IPS-NIHi7 (cell line): ENCODE data around the gene SUCNR1.
"Not testable (repeated sequence)": the region's sequence is repeated elsewhere in the genome, so short reads cannot be mapped to it uniquely, and the experiment has no call there.

ENCODE experiments used
- DNase-seq: peaks from one replicate; pipeline ENCODE4 v3.0.0; 2012; ENCODE audit warnings: mixed read lengths; ENCODE audit errors: extremely low spot score

SUCNR1 gene

DNA sequence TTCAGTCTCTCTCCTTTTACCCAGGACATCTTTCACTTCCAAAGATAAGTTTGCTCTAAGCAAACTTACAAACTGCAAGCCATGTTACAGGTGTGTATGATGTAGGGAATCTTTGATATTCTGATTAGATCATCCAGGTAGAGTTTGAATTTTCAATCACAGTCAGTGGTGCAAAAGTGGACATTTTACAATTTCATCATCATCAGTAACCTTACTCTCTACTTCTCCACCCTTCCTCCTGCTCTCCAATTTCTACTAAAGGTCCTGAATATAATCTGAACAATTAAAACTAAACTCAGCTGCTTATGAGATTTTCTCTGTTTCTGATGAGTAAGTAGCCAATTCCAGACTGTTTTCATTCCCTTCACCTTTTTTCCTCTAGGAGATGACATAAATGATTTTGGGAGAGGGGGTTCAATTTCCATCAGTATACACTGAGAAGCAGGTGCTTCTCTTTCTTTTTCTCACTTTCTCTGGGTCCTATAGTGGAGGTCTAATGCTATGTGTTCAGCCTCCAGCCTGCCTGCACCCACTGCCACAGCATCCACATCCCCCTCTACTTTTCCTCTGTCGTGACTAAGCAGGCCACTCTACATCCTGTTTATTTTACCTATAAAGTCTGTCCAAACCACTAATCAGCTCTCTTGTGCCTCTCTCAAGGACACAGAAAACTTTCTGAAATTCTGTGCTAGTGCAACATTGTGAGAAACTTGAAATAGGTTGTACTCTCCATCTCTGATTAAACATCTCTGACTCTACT lies 27.6 kb downstream of the SUCNR1 start:
- no peak for DNase-seq

DNA sequence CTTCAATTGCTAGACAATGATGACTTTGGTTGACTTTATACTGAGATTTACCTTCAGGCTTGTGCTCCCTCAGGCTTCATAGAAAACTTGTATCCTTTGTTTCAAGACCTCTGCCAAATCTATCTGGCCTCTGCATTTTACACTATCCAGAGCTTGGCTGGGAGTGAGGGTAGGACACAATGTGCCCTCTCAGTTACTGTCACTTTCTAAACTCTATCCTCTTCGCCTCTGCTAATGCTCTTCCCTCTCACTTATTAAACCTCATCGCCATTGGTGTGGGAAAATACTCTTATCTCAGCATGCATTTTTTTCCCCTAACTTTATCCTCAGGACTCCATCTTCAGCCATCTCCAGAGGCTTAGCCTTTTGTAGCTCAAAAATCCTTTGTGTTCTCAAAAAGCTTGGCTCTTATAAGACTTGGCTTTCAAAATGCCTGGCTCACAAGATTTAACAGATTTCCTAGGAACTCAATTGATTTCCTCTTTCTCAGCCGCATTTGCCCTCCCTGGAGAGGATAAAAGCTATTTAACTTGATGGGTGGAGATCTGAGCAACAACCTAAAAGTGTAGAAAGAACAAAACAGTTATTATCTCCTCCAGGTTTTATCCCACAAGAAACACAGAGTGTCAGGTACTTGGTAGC lies 28.3 kb downstream of the SUCNR1 start:
- no peak for DNase-seq

DNA sequence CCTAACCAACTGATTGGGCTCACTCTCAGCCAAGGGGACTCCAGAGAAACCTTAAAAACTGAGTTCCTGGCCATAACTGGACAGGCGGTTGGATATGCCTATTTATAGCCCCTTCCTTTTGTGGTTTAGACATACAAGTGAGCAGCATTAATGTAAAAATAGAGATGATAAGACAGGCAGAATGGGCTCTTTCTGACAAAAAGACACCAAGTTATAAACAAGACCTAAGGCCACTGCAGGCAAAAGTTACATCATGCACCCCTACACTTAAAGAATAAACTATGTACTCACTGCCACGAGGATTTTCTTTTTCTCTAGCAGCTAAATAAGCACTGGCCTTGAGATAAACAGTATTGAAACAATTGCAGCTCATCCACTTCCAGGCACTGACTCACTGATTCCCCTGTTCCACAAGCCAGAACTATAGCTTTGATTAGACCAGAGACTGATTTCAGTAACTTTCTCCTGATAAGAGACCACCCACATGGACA lies 30.1 kb downstream of the SUCNR1 start:
- DNase-seq = no peak

DNA sequence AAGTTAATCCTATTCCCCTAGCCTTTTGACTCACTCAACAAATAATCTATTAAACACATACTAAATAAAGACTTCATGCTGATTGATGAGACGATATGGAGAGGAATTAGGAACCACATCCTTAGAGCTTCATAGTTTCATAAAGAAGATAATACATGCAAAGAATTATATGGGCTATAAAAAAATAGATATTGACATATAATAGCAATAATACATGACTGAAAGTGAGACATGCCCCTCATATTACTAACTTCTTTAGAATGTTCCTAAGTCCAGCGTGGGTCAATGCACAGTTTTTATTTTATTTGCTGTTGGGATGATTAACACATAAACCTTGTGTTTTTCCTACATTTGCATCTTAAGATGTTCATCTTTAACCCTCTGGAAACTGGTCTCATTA lies 32.2 kb downstream of the SUCNR1 start:
- DNase-seq = no peak

DNA sequence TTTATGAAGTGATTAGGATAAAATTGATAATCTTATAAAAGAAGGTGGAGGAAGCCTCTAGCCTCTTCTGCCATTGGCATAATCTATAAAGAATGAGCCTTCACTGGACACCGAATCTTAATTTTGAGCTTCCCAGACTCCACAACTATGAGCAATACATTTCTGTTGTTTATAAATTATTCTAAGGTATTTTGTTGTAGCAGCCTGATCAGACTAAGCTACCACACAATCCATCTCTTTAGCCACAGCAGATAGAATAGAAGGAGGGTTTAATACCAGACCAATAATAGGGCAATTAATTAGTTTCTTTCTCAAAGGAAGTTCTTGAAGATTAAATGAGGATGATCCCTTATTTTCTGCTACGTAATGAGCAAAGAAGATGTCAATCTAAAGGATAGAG lies 33.3 kb downstream of the SUCNR1 start:
- DNase-seq = no peak

DNA sequence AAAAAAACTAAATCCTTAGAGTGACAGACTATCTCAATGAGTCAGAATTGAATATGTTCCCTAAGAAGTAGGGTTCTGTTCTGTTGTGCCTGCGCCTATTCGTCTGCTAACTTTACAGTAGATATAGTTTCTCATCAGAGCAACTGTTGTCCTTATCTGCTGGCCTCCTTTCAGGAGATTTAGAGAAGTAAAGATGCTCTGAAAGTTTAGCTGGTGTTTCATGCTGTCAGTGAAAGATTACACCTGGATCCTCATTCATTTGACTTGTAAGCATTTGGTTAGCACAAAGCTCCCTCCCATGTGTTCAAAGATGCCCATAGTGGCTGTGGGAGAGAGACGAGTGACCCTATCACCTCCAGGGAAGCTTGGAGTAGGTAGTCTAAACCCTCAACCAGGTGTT lies 35.0 kb downstream of the SUCNR1 start:
- no peak for DNase-seq

DNA sequence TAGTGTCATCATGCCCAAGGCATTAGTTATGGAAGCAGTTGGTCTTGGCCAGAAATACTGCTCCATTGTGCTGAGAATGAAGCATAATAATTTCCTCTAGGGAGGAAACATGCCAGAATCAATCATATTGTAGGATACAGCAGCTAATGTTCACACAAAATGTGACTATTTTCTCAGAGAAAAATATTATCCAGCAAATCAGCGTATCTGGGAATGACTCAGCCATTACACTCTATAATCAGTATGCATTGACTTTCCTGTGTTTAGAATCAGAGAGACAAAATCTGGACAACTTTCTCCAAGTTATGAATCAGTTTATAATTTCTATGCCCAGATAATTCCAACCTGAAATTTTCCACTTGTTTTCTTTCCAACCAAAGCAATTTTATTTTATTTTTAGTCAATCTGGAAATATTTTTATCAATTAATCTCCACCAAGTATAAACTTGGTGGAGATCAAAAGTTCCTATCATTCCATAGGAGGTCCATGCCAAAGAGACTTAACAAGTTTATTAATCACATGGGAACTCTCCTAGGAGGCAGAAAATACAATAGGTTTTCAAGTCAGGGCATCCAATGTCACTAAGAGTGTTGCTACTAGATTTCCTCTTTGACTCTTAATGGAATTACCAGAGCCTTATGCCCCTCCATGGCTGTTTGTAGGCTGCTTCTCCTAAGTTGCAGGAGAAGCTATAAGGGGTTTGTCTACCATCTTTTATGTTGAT lies 36.4 kb downstream of the SUCNR1 start:
- DNase-seq = no peak

DNA sequence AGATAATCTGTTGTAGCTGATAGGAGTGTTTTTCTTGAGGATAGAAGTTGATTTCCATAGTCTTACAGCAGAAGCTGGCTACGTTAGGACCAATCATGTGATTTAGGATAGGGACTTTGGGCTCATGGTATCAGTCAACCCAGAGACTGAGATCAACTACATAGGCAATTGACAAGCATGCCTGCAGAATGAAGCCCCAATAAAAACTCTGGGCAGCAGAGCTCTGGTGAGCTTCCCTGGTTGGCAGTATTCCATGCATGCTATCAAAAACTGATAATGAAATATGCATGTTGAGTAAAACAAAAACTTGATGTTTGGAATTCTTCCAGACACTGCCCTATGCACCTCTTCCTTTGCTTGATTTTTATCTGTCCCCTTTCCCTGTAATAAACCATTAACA lies 38.0 kb downstream of the SUCNR1 start:
- no peak for DNase-seq

DNA sequence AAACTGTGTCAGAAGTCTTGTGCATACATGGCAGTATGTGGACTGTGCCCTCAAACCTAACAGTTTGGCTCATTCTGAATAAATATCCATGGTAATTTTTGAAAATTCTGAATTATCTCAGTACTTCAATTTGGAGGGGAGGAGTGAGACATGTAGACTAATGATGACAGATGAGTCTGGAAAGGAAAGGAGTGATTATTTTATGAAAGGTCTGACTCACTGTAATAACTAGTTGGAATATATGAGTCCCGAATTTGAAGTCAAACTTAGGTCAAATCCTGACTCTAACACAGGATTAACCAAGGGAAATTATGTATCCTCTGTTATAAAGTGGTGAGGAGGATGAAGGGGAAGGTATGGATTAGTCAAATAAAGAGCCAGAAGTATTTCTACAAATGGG lies 38.6 kb downstream of the SUCNR1 start:
- no peak for DNase-seq

DNA sequence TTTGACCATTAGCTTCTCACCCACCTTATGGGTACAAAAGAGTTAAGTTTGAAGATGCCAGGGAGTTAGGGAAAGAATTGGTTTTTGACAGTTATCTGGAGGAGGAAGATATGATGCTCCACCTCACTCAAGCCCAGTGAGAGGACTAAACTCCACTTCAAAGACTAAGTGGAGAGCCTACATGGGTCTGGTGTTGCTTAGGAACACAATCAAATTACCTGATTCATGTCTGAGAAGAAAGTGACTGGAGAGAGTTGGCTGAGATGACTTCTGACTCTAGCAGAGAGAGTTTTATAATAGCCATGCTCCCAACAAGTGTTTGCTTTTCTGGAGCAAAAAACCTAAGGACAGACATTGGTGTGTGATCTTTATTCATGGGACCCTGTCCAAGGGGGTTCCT lies 43.3 kb downstream of the SUCNR1 start:
- no peak for DNase-seq

DNA sequence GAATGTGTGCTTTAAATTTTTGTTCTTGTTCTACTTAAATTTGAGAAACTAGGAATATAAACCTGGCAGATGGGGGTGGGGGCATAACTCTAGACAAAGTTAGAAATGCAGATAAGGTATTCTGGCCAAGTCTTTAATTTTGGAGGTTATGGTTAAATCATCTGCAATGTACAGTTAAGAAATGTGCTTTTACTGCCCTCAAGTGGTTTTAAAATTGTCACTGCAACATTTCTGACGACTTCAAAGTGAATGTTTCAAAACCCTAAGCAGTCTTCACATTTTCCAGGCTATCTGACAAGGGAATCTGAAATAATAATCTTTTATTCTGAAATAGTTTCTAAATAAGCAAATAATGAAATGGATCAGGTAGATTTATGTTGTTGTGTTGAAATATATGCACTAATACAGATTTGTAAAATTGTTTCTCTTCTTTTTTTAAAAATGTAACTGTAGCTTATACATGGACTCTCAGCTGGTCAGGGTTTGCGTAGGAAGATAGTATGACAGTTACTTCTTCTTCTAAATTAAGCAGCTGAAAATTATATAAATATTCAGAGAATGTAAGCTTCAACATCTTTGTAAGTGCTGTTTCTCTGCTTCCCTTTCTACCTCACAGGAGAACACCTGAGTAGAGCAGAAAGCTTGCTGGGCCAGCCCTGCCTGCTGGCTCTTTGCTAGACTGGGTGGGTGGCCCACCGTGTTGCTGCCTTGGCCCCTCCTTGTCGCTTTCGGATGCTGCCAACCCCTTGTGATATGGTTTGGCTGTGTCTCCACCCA lies 45.0 kb downstream of the SUCNR1 start:
- peak; percentile 30 for DNase-seq

DNA sequence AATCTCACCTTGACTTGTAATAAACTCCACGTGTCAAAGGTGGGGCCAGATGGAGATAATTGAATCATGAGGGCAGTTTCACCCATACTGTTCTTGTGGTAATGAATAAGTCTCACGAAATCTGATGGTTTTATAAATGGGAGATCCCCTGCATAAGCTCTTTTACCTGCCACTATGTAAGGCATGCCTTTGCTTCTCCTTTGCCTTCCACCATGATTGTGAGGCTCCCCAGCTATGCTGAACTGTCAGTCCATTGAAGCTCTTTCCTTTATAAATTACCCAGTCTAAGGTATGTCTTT lies 45.5 kb downstream of the SUCNR1 start:
- no peak for DNase-seq

DNA sequence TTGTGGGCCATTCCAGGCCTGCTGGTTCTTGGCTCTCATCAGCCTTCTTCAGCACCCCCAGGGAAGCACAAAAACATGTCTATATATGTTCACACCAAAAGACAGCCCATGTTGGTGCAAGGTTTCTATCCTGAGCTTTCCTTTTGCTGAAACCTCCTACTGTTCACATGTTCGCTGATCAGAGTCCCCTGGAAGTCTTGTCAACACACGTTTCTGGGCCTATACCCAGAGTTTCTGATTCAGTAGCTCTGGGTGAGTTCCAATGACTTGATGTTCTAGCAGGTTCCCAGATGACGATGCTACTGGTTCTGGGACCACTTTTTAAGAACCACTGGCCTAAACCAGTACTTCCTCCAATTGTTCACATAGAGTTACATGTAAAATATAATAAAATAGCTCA lies 46.0 kb downstream of the SUCNR1 start:
- DNase-seq = no peak

DNA sequence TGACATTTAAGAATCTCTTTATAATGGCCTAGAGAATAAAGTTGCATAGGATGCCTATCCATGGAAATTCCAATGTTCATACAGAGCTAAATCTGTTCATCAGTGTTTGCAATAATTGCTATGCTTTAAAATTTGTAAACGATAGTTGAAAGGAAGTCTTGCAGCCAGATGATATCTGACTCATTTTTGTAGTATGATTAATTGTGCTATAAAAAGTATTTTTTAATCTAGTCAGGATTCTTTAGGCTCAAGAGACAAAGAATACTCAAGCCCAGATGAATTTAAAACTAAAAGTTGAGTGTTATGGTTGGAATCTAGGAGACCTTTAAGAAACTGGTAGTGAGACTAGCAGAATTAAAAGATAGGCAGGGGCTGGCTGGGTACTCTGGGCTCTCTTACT lies 50.5 kb downstream of the SUCNR1 start:
- DNase-seq = no peak

DNA sequence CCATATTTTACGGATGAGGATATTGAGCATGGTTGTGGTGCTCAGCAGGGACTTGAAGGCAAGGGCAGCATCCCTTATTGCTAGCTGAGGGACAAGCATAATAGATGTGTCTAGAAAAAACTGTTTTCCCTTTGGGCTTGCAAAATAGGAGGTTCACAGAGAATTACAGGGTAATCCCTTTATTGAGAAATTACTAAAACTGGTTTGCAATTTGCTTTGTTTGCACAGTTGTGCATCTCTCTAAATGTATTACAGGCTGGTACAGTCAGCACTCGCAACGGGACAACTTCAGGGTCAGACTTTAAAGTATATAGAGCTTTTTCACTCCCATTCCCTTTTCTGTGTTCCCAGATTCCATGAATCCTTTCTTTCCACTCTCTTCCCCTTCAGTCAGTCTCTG lies 51.3 kb downstream of the SUCNR1 start:
- no peak for DNase-seq

DNA sequence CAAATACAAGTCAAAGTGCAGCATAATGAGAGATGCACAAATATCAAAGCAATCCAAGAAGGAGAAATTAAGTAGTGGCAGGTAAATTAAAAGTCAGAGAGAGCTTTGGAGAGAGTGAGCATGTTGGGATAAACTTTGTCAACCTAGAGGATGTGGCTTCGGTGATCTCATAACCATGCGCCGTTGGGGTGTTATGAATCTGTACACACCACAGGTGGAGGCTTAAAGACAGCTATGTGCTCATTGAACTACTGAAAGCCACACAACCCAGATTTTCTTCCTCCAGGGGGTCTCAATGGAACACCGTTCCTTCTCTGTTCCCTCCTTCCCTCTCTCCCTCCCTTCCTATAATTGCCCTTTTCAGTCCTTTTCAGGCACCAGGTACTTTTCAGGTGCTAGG lies 52.0 kb downstream of the SUCNR1 start:
- DNase-seq = no peak

DNA sequence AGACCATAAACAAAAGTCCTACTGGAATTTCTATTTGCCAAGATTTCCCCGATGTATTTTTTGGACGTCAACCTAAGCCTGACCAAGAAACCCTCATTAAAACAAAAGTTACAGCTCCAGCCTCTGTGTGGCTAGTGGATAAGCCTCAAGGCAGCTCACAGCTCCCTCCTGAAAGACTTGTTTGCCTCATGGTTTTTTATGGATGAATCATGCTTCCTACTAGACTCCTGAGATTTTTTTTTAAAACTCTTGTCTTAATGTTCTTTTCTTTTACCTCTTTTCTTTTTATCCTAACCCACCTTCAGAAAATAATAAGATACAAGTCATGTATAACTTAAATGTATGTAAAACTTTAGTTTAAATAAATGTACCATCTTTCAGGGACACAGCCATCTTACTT lies 52.4 kb downstream of the SUCNR1 start:
- DNase-seq = no peak

DNA sequence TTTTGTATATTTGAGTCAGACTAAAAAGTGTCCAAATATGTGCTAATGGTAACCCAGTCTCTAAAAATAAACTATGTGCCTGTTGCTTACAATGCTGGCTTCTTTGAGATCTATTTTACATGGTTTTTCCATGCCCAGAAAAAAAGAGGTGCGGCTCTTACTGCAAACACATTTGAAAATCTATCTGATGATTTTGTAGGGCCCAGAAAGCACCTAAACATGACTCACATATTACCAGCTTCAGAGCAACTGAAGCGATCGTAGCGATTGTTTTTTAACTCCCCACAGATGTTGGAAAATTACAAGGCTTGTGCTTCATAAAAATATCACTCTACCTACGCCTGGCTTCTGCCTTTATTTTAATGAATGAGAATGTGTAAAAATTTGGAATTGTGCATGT lies 53.5 kb downstream of the SUCNR1 start:
- DNase-seq = no peak

DNA sequence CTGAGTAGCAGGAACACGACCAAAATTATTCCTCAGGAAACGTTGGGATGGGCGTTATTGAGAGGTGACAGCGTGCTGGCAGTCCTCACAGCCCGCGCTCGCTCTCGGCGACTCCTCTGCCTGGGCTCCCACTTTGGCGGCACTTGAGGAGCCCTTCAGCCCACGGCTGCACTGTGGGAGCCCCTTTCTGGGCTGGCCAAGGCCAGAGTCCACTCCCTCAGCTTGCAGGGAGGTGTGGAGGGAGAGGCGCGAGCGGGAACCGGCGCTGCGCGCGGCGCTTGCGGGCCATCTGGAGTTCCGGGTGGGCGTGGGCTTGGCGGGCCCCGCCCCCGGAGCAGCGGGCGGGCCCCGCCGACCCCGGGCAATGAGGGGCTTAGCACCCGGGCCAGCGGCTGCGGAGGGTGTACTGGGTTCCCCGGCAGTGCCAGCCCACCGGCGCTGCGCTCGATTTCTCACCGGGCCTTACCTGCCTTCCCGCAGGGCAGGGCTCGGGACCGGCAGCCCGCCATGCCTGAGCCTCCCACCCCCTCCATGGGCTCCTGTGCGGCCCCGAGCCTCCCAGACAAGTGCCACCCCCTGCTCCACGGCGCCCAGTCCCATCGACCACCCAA lies 54.6 kb downstream of the SUCNR1 start:
- not testable (repeated sequence) for DNase-seq

DNA sequence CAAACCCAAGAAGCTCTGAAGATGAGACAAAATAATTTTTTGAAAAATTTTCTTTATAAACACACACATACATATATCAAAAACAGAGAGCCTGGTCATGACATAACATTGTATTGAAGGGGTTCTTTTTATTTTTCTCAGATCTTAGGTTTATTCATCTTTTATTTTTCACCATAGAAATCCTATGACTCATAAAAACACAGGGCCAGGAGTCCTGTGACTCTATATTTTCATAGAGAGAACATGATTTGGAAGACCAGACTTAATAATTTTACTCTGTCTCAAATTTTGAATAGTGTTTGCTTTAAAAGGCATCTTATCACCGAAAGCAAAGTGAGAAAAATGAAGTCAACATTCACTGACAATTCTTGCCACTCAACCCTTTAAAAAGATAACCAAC lies 57.7 kb downstream of the SUCNR1 start:
- no peak for DNase-seq

DNA sequence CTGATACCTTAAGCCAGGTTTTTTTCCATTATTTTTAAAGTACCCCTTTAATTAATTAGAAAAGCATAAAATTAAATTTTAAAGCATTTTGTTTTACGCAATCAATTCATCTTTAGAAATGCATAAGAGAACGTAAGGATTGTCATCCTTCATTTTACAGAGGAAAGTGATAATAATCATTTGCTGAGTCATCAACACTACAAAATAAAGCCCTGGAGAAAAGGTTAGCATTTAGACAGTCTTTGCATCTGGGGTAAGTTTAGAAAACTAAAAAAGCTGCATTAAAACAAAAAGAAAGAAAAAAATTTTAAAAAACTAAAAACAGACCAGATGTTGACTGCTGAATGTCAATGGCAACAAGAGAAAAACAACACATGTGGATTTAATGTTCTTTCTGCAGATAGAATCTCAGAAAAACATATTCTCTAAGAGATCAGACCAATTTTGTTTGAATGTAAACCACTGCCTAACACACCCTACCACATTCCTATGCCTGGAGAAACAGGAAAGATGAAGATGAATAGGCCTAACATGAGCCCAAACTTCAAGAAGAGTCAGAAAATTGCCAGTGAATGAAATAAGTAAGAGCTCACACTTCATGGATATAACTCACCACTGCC lies 59.9 kb downstream of the SUCNR1 start:
- DNase-seq = no peak
